Prostate gland (tissue), 2 donors: ENCODE data around the gene ATAD2B.

ENCODE experiments used
- POLR2A ChIP-seq: fragments of 450-650 bp; IDR thresholded peaks from one replicate; pipeline ENCODE4 v1.6.1; 2016; ENCODE audit warnings: antibody characterized with exemption, mild to moderate bottlenecking
- TF ChIP-seq, protein P1 (sequence below), 4 experiments: fragments of 200-600 bp in 2 of 4; fragments of 450-650 bp in 2 of 4; sonication (generic) in 2 of 4; IDR thresholded peaks; 1 replicate in 3 of 4; 2 replicates in 1 of 4; pipeline ENCODE4 v1.5.1; 2016 to 2019; ENCODE audit warnings: antibody characterized with exemption in 4 of 4, mild to moderate bottlenecking in 2 of 4, moderate library complexity in 2 of 4

DNA sequence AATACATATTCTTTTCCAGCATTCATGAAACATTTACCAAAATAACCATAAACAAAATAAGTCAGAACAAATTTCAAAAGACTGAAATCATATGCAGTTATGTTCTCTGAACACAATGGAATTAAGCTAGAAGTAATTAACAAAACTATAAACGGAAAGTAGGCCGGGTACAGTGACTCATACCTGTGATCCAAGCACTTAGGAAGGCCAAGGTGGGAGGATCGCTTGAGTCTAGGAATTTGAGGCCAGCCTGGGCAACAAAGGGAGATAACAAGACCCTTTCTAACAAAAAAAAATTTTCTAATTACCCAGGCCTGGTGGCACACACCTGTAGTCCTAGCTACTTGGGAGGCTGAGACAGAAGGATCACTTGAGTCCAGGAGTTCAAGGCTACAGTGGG lies 14.9 kb downstream of the ATAD2B start:
- TF ChIP-seq, protein P1, sequence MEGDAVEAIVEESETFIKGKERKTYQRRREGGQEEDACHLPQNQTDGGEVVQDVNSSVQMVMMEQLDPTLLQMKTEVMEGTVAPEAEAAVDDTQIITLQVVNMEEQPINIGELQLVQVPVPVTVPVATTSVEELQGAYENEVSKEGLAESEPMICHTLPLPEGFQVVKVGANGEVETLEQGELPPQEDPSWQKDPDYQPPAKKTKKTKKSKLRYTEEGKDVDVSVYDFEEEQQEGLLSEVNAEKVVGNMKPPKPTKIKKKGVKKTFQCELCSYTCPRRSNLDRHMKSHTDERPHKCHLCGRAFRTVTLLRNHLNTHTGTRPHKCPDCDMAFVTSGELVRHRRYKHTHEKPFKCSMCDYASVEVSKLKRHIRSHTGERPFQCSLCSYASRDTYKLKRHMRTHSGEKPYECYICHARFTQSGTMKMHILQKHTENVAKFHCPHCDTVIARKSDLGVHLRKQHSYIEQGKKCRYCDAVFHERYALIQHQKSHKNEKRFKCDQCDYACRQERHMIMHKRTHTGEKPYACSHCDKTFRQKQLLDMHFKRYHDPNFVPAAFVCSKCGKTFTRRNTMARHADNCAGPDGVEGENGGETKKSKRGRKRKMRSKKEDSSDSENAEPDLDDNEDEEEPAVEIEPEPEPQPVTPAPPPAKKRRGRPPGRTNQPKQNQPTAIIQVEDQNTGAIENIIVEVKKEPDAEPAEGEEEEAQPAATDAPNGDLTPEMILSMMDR (IDR thresholded peaks at IDR 0.05), result no peak
- TF ChIP-seq POLR2A, result no peak
